RWPE2 (cell line): ENCODE measurements around the gene PPA2.

Source experiments
- ATAC-seq: fragments of 200-7000 bp; cut with Tn5 transposase; 3 replicates; pipeline ENCODE4 v1.9.1; 2021; ENCODE audit warnings: low read depth
- DNase-seq: peaks from one replicate; pipeline ENCODE4 v3.0.0-alpha.2; 2020; ENCODE audit warnings: low spot score
- H3K27ac ChIP-seq: fragments of 450-650 bp; 2 replicates; pipeline ENCODE4 v1.5.1; 2017; ENCODE audit warnings: mild to moderate bottlenecking; ENCODE audit not compliant: poor library complexity, severe bottlenecking
- H3K27me3 ChIP-seq: fragments of 250-450 bp; sonication (Bioruptor Pico); 2 replicates; pipeline ENCODE4 v1.5.1; 2021; ENCODE audit warnings: mild to moderate bottlenecking, moderate library complexity; ENCODE audit not compliant: insufficient read depth, poor library complexity, severe bottlenecking
- H3K36me3 ChIP-seq: fragments of 250-450 bp; sonication (Bioruptor Pico); 2 replicates; pipeline ENCODE4 v1.5.1; 2020; ENCODE audit warnings: low read depth, mild to moderate bottlenecking, moderate library complexity
- H3K4me1 ChIP-seq: fragments of 250-450 bp; sonication (Bioruptor Pico); 2 replicates; pipeline ENCODE4 v1.5.1; 2021; ENCODE audit warnings: mild to moderate bottlenecking, moderate library complexity; ENCODE audit not compliant: insufficient read depth, poor library complexity, severe bottlenecking
- H3K4me3 ChIP-seq: fragments of 250-450 bp; sonication (Bioruptor Pico); 2 replicates; pipeline ENCODE4 v1.5.1; 2021; ENCODE audit warnings: mild to moderate bottlenecking, moderate library complexity; ENCODE audit not compliant: severe bottlenecking
- H3K9me3 ChIP-seq: fragments of 250-450 bp; sonication (Bioruptor Pico); 2 replicates; pipeline ENCODE4 v1.5.1; 2021; ENCODE audit warnings: mild to moderate bottlenecking, moderate library complexity; ENCODE audit not compliant: severe bottlenecking
- TF ChIP-seq, protein P1 (sequence below): fragments of 450-650 bp; IDR thresholded peaks from one replicate; pipeline ENCODE4 v1.5.1; 2017; ENCODE audit warnings: mild to moderate bottlenecking, moderate library complexity; ENCODE audit not compliant: poor library complexity, severe bottlenecking

Gene PPA2

DNA sequence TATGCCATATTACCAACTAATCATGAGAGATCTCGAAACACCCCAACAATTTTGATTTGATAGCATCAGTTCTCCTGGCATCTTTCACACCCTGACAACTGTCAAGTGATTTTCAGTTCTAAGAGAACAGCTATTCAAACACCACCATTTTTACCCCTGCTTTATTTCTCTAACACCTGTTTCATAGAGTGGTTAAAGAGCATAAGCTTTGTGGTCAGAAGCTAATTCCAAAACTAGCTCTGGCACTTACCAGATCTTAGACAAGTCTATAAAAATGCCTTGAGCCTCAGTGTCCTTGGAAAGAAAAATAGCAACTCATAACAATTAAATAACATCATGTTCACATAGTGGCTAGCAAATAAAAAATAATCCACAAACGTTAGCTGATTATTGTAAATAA lies 17.9 kb downstream of the PPA2 start:
- Histone ChIP-seq H3K4me3 (no peak overlapping the region), H3K36me3 (peaks cover 59% of the 10 kb centered on the region), H3K27me3 (no peaks in the 10 kb centered on the region), H3K4me1 (no peaks in the 10 kb centered on the region), H3K27ac (no peak overlapping the region), H3K9me3 (no peaks in the 10 kb centered on the region)
- TF ChIP-seq, protein P1, sequence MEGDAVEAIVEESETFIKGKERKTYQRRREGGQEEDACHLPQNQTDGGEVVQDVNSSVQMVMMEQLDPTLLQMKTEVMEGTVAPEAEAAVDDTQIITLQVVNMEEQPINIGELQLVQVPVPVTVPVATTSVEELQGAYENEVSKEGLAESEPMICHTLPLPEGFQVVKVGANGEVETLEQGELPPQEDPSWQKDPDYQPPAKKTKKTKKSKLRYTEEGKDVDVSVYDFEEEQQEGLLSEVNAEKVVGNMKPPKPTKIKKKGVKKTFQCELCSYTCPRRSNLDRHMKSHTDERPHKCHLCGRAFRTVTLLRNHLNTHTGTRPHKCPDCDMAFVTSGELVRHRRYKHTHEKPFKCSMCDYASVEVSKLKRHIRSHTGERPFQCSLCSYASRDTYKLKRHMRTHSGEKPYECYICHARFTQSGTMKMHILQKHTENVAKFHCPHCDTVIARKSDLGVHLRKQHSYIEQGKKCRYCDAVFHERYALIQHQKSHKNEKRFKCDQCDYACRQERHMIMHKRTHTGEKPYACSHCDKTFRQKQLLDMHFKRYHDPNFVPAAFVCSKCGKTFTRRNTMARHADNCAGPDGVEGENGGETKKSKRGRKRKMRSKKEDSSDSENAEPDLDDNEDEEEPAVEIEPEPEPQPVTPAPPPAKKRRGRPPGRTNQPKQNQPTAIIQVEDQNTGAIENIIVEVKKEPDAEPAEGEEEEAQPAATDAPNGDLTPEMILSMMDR = no peak
- ATAC-seq = no peak
- DNase-seq = no peak

DNA sequence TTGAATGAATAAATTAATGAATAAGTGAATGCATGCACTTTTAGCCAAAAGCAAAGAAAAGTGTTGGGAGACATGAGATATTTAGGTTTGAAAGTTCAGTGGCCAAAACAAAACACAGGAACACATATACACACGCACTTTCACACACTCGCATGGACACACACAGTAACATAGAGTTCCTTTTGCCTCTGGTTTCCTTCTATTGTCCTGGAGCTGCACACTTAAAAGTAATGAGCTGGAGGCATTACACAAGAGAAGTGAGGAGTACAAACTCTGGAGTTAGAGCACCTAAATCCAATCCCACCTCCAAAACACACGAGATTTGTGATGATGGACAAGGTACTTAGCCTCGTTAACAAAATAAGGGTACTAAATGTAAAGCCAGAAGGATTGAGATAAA lies 18.7 kb downstream of the PPA2 start:
- no peak overlapping the region for H3K4me3 ChIP-seq
- no peak overlapping the region for H3K27ac ChIP-seq
- H3K9me3 ChIP-seq = no peaks in the 10 kb centered on the region
- H3K36me3 ChIP-seq = peaks cover 57% of the 10 kb centered on the region
- TF ChIP-seq, protein P1 = no peak
- no peaks in the 10 kb centered on the region for H3K4me1 ChIP-seq
- ATAC-seq = no peak
- no peak for DNase-seq
- no peaks in the 10 kb centered on the region for H3K27me3 ChIP-seq

DNA sequence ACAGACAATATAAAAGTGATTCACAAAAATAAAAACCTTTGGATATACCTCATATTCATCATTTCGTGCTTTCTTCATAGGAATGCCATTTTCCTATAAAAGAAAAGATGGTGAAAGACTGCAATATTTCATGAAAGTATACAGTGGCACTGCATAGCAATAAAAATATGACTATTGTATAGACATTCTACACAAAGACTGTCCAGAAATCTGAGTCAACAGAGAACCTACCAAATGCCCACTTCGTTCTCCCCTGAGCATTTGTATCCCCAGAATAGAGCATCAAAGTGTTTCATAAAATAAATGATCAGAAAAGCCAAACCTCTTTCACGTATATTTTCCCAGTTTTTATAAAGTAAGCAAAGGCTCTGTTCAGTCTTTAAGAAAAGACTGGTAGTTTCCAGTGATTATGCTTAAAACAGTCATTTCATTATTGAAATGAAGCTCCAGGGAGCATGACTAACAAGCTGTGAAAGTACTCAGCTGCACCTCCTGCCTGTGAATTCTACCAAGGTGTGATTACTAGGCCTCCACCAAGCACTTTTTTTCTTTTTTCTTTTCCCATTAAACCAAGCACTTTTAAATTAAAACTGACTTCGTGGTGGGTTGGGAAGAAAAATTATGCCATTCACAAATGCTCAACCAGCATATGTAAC lies 20.2 kb downstream of the PPA2 start:
- Histone ChIP-seq H3K9me3 (no peaks in the 10 kb centered on the region), H3K27ac (no peak overlapping the region), H3K4me3 (no peak overlapping the region), H3K4me1 (no peaks in the 10 kb centered on the region), H3K36me3 (peaks cover 68% of the 10 kb centered on the region), H3K27me3 (no peaks in the 10 kb centered on the region)
- ATAC-seq (no peak), DNase-seq (no peak)
- TF ChIP-seq, protein P1 = no peak

DNA sequence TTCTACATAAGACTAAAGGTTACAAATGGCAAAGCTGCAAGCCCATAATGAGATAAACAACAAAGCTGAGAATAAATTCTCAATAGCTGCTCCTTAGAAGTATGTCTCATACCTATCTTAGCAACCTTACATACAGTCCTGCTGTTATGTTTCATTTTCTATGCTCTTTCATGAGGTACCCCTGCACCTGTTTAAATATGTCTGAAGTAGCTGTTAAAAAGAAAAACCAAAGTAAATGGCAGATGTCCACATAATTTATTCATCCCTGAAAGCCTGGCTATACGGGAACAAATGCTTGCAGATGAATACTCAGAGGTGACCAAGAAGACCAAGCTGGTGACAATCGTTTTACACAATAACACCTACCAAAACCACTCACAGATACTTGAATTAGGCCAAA lies 22.5 kb downstream of the PPA2 start:
- peaks cover 83% of the 10 kb centered on the region for H3K36me3 ChIP-seq
- DNase-seq (no peak), ATAC-seq (no peak)
- H3K4me1 ChIP-seq = no peaks in the 10 kb centered on the region
- H3K4me3 ChIP-seq = no peak overlapping the region
- no peak overlapping the region for H3K27ac ChIP-seq
- TF ChIP-seq, protein P1 = no peak
- H3K9me3 ChIP-seq = no peaks in the 10 kb centered on the region
- no peaks in the 10 kb centered on the region for H3K27me3 ChIP-seq

DNA sequence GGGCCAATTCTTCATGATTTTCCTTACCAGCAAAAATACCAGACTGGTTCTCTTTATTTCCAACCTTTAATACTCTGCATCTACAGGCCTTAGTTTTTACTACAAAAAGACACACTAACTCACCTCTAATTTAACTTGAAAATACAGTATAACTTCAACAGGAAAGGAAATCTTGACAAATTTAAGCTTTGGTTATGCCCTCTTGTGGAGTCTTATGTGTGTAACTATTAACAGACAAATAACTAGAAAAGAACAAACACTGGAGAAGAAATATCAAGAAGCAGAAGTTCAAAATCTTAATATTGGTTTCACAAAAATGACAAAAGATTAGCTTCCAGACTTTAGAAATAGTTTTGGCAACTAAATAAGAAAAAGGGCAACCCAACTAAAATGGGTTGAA lies 33.0 kb downstream of the PPA2 start:
- TF ChIP-seq, protein P1 = peak; percentile 12
- H3K4me3 ChIP-seq = no peak overlapping the region
- ATAC-seq = no peak

More for the DNA sequence above, 33.0 kb downstream of the PPA2 start:
- DNase-seq = no peak
- Histone ChIP-seq H3K9me3 (no peaks in the 10 kb centered on the region), H3K4me1 (no peaks in the 10 kb centered on the region), H3K27me3 (no peaks in the 10 kb centered on the region), H3K27ac (no peak overlapping the region), H3K36me3 (peaks cover 71% of the 10 kb centered on the region)
